ENCODE results near the gene APLP2. TPM values are rescaled to one million over a fixed set of nuclear protein-coding genes. Genes with fewer than 3 reads are reported as not detected.
A peak's percentile ranks its signal among the peaks of the same experiment; 100 is the strongest.

APLP2 gene
- polyA plus RNA-seq, 3 donors: 486 to 622 (median 591) TPM

- Mint-ChIP-seq H3K36me3 (peaks cover 6 to 8% of the 10 kb centered on the region in 2 donors), H3K27ac (peak overlapping the region; percentile 43 to 75 (median 68)), H3K27me3 (ENCODE audit: low read depth in 3 of 3) (no peaks in the 10 kb centered on the region), H3K4me1 (peaks cover 81% of the 10 kb centered on the region), H3K9me3 (no peaks in the 10 kb centered on the region), H3K4me3 (no peak overlapping the region)
- 7% methylated on average over 2 of the region's 5 CpGs for WGBS (ENCODE audit: insufficient coverage)
- Histone ChIP-seq H3K36me3 (replicated peaks in 1 of 2; ENCODE audit: control insufficient read depth in 1 of 2, insufficient read depth in 2 of 2, low read length in 2 of 2) (no peaks in the 10 kb centered on the region), H3K79me2 (ENCODE audit: insufficient read depth, low read length) (peaks cover 100% of the 10 kb centered on the region), H3K9me3 (replicated peaks in 1 of 2; ENCODE audit: control insufficient read depth in 1 of 2, insufficient read depth in 1 of 2, low read length in 2 of 2) (no peaks in the 10 kb centered on the region), H3K4me1 (ENCODE audit: control insufficient read depth in 1 of 2, insufficient read depth in 2 of 2, low read length in 2 of 2) (peaks cover 64 to 93% of the 10 kb centered on the region in 2 donors), H4K20me1 (ENCODE audit: insufficient read depth, low read length) (peaks cover 100% of the 10 kb centered on the region), H3K27ac (ENCODE audit: low read depth in 1 of 2, low read length in 2 of 2) (peak overlapping the region in 1 of 2 donors; percentile 66), H3K9ac (ENCODE audit: insufficient read depth, low read length, poor library complexity, severe bottlenecking) (no peak overlapping the region), H2AFZ (ENCODE audit: insufficient read depth, low read depth, low read length, poor library complexity, severe bottlenecking) (no peak overlapping the region), H3K4me3 (replicated peaks in 1 of 3; ENCODE audit: low read depth in 2 of 3, low read length in 3 of 3) (no peak overlapping the region), H3K4me2 (replicated peaks; ENCODE audit: extremely low read depth, low read length, poor library complexity, severe bottlenecking) (no peak overlapping the region), H3K27me3 (ENCODE audit: control insufficient read depth in 2 of 2, insufficient read depth in 2 of 2, low read length in 2 of 2) (no peaks in the 10 kb centered on the region)
- peak in 1 of 3 donors; percentile 19 for DNase-seq
- intact Hi-C loops (cut with micrococcal nuclease): no loop called here
- TF ChIP-seq CTCF (IDR thresholded peaks at IDR 0.05): no peak
Observed at GRCh38 chr11:130101661-130102060, 32.0 kb downstream of the APLP2 start.

GRCh38 chr11:130102301-130103249 lies 32.9 kb downstream of the APLP2 start:
- H3K27me3 ChIP-seq (ENCODE audit: control insufficient read depth in 2 of 2, insufficient read depth in 2 of 2, low read length in 2 of 2): no peaks in the 10 kb centered on the region
- H3K4me3 Mint-ChIP-seq: no peak overlapping the region
- H3K27me3 Mint-ChIP-seq (ENCODE audit: low read depth in 3 of 3): no peaks in the 10 kb centered on the region
- peak overlapping the region in 1 of 2 donors; percentile 70 for H3K27ac ChIP-seq (ENCODE audit: low read depth in 1 of 2, low read length in 2 of 2)
- H3K27ac Mint-ChIP-seq: peak overlapping the region in 6 of 7 donors; percentile 56 to 82 (median 74)
- H3K4me1 ChIP-seq (ENCODE audit: control insufficient read depth in 1 of 2, insufficient read depth in 2 of 2, low read length in 2 of 2): peaks cover 62 to 91% of the 10 kb centered on the region in 2 donors
- H3K36me3 Mint-ChIP-seq: peaks cover 11 to 15% of the 10 kb centered on the region in 2 donors
- peaks cover 75% of the 10 kb centered on the region for H3K4me1 Mint-ChIP-seq
- H2AFZ ChIP-seq (ENCODE audit: insufficient read depth, low read depth, low read length, poor library complexity, severe bottlenecking): no peak overlapping the region
- intact Hi-C loops (cut with micrococcal nuclease): no loop called here
- TF ChIP-seq CTCF (IDR thresholded peaks at IDR 0.05): no peak
- H4K20me1 ChIP-seq (ENCODE audit: insufficient read depth, low read length): peaks cover 98% of the 10 kb centered on the region
- H3K4me3 ChIP-seq (replicated peaks in 1 of 3; ENCODE audit: low read depth in 2 of 3, low read length in 3 of 3): no peak overlapping the region
- WGBS (ENCODE audit: insufficient coverage): 94% methylated on average over 2 of the region's 9 CpGs
- no peaks in the 10 kb centered on the region for H3K36me3 ChIP-seq (replicated peaks in 1 of 2; ENCODE audit: control insufficient read depth in 1 of 2, insufficient read depth in 2 of 2, low read length in 2 of 2)
- no peaks in the 10 kb centered on the region for H3K9me3 Mint-ChIP-seq
- H3K4me2 ChIP-seq (replicated peaks; ENCODE audit: extremely low read depth, low read length, poor library complexity, severe bottlenecking): no peak overlapping the region
- DNase-seq: no peak
- H3K9ac ChIP-seq (ENCODE audit: insufficient read depth, low read length, poor library complexity, severe bottlenecking): no peak overlapping the region
- H3K79me2 ChIP-seq (ENCODE audit: insufficient read depth, low read length): peaks cover 99% of the 10 kb centered on the region
- H3K9me3 ChIP-seq (replicated peaks in 1 of 2; ENCODE audit: control insufficient read depth in 1 of 2, insufficient read depth in 1 of 2, low read length in 2 of 2): no peaks in the 10 kb centered on the region
